Fibroblast of skin of right biceps (primary cell): Measurements from ENCODE around the gene SLC37A1.
"Not testable (repeated sequence)": the region's sequence is repeated elsewhere in the genome, so short reads cannot be mapped to it uniquely, and the experiment has no call there.

Source experiments
- DNase-seq: peaks from one replicate; pipeline ENCODE4 v3.0.0-alpha.2; 2013

The SLC37A1 gene

DNA sequence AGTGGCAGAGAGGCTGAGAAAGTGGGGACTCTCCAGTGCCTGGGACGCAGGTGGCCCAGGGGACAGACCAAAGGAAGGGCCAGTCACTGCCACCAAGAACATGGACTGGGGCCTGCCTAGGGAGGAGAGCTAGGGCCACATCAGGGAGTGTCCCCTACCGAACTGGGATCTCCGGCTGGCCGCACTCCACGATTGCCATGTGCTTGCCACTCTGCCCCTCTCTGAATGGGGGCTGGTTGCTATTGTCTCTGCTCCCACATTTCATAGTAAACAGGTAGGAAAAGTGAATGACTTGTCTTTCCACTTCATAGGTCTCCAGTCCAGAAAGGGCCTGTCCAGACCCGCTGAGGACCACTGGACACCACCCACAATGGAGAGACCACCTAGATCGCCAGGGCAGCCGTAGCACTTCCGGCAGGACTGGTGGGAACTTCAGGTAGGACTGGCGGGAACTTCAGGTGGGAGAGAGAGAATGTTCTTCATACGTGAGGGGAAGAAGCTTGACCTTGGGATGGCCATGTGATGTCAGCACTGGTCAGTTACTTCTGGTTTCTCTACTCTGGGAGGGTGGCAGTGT is 84.6 kb downstream of the SLC37A1 start:
- DNase-seq: no peak

DNA sequence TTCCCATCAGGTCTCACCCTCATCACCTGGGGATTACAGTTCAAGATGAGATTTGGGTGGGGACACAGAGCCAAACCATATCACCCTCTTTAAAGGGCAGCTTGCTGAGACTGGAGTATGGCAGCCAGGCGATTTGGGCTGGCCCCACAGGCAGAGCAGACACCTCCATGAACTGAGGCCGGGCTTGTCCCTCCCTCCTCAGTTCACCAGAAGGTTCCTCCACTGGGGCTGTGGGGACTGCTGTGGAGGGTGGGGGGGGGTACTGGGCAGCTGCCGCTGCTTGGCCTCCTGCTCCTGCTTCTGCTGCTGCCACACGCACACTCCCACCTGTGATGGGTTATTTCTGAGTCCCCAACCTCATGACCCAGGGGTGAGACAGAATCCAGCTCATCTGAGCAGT is 85.8 kb downstream of the SLC37A1 start:
- DNase-seq: no peak

DNA sequence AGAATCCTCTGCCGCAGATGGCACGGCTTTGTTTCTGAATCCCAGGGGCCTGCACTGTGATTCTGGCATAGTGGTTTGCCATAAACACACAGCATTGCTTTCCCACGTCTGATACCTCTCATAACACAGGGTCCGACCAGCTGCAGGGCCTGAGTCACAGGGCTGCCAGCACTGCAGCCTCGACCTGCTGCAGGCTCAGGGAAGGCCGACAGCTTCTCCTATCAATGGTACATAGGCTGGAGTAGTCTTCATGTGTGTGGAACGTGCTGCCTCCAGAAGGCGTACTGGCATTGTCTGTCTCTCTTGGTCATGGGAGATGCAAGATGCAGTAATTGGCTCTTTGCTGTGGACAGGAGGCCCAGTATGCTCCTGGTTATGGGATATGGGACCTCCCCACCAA is 86.3 kb downstream of the SLC37A1 start:
- DNase-seq: no peak

- DNase-seq: no peak
Measured at GRCh38 chr21:42601656-42602055, 88.0 kb downstream of the SLC37A1 start.

DNA sequence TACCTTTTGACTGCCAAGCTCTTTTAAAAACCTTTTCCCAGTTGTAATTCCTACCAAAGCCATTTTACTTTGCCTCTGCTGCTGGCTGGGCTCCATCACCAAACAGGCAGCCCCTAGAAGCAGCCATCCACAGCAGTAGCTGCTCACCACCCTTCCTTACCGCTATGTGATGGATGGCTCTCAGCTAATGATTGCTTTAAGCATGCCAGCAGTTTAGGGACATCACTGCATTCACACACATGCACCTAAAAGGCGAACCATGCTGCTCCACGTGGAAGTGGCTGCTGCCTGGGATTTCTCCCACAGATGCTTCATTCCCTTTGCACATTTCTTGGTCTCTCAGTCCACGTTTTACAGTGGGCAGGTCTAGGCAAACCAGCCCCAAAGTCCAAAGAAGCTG is 93.5 kb downstream of the SLC37A1 start:
- DNase-seq: no peak

GRCh38 chr21:42607525-42608102 is 94.0 kb downstream of the SLC37A1 start:
- no peak for DNase-seq

DNA sequence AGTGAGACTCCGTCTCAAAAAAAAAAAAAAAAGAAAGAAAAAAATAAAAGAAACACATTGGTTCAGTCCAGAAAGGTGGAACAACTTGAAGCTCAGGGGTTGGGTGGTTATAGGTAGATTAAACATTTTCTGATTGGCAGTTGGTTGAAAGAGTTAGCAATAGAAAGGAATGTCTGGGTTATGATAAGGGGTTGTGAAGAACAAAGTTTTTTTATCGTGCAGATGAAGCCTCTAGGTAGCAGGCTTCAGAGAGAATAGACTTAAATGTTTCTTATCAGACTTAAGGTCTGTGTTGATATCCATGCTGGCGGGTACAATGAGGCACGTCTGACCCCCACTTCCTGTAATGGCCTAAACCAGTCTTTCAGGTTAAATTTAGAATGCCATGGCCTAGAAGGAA is 94.8 kb downstream of the SLC37A1 start:
- no peak for DNase-seq

- no peak for DNase-seq
Measured at GRCh38 chr21:42609811-42610210, 96.2 kb downstream of the SLC37A1 start.

DNA sequence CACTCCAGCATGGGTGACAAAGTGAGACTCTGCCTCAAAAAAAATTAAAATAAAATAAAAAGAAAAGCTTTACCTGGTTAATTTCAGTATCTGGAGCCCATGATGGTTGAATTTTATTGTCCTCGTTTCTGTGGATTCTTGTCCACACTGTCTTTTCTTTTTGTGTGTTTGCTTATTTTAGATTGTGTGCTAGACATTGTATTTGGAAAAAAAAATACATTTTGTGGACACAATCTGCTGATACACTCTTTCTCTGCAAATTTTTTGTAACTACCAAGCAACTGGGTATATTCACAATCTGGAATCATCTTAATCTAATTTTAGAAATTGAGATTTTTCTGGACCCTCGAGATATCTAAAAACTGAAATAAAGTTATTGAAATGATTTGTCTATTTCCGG is 98.2 kb downstream of the SLC37A1 start:
- DNase-seq: no peak

DNA sequence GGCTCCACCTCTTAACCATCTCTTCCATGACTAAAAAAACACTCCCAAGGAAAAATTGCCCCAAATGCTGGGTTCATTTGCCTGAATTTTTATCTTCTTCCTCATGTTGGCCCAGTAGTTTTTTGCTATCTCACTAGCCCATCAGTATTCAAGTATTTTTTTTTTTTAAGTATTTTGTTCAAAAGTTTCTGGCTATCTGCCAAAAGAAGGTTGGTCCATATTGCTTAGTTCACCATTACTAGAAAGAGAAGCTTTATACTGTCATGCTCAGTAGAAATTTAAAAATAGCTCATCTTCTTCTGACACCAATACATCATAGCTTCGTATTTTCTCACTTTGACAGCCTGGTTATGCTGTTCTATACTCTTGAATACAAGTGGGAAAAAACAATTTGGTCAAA is 98.7 kb downstream of the SLC37A1 start:
- DNase-seq: no peak

- DNase-seq: no peak
Measured at GRCh38 chr21:42613756-42614155, 100.1 kb downstream of the SLC37A1 start.

- DNase-seq: no peak
Measured at GRCh38 chr21:42614396-42614795, 100.7 kb downstream of the SLC37A1 start.

- DNase-seq: no peak
Measured at GRCh38 chr21:42614811-42615351, 101.2 kb downstream of the SLC37A1 start.

DNA sequence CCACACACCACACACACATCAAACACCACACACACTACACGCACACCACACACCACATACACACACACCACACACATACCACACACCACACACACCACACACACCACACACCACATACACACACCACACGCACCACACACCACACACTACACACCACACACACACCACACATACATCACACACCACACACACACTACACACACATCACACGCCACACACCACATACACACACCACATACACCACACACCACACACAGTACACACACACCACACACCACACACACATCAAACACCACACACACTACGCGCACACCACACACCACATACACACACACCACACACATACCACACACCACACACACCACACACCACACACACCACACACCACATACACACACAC is 101.7 kb downstream of the SLC37A1 start:
- not testable (repeated sequence) for DNase-seq

DNA sequence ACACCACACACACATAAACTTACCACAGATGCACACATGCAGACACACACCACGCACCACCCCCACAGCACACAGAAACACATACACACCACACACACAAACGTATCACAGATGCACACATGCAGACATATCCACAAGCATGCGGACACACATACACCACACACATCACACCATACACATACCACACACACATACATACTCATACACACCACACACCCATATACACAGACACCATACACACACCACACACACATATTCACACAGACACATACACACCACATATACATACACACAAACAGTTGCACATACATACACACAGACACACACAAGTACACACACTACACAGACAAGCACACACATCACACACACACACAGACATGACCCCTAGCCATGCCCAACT is 102.3 kb downstream of the SLC37A1 start:
- no peak for DNase-seq

DNA sequence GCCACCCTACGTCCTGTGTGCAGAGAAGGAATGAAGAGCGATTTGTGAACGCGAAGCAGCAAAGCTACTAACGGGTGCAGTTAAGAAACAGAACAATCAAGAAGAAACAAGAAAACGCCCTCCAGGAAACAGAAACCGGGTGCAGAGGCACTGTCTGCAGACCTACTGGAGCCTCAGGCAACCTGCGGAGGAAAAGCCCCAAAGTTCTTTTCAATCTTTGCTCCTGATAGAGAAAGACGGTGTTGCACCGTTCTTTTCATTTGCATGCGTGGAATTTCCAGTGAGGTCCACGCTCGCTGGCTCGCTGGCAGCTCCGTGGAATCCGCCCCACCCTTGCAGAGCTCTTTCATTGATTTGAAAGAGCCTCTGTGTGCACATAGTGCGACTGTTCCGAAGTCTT is 102.8 kb downstream of the SLC37A1 start:
- no peak for DNase-seq

- DNase-seq: no peak
Measured at GRCh38 chr21:42616941-42617340, 103.3 kb downstream of the SLC37A1 start.

DNA sequence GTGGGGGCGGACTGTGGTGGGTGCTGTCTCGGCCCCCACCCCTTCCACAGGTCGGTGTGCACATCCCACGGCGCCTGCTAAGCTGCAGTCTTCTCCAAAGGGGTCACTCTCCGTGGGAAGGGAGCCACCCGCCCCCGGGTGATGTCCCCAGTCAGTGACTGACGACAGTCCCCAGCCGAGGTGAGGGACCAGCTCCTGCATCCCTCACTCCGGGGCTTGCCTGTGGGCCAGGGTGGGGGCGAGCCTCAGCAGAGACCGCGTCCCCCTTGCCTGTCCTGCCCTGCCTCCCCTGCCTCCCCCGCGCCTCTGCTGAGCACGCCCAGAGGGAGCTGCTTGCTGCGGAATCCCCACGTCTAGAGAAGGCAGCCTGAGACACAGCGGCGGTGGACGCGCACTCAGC is 103.8 kb downstream of the SLC37A1 start:
- DNase-seq: no peak

GRCh38 chr21:42618707-42619102 is 105.1 kb downstream of the SLC37A1 start:
- no peak for DNase-seq

DNA sequence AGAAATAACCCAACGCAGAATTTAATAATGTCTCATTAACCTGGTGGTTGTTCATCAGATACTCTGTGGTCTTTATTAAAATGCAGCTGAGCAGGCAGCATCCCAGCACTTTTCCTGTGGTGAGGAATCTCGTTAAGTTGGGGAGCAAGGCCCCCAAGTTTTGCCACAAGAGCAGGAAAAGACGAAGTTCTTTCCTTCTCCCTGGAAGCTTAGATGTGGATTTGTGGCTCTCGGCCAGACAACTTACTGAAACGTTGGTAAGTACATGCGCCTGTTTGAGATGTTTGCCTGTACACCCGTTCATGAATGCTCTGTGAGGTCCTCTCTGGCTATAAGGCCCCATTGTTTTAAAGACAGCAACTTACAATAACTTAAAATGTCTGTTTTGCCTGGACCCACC is 105.5 kb downstream of the SLC37A1 start:
- no peak for DNase-seq

- no peak for DNase-seq
Measured at GRCh38 chr21:42619841-42620240, 106.2 kb downstream of the SLC37A1 start.

- no peak for DNase-seq
Measured at GRCh38 chr21:42621166-42621818, 107.6 kb downstream of the SLC37A1 start.

DNA sequence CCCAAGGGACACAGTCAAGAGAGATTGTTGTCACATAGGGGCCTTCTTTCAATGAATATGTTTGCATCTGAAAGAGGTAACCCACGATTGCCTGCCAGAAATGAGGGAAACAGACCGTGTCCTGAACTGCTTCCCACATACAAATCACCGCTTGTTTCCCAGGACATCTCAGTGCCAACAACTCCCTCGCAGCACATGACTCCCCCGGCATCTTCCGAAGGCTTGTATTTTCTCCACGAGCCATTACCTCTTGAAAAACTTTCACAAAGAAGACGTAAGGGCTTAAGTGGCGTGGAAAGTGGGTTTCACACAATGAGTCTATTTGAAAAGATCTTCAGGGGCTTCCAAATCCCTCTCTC is 108.1 kb downstream of the SLC37A1 start:
- no peak for DNase-seq

DNA sequence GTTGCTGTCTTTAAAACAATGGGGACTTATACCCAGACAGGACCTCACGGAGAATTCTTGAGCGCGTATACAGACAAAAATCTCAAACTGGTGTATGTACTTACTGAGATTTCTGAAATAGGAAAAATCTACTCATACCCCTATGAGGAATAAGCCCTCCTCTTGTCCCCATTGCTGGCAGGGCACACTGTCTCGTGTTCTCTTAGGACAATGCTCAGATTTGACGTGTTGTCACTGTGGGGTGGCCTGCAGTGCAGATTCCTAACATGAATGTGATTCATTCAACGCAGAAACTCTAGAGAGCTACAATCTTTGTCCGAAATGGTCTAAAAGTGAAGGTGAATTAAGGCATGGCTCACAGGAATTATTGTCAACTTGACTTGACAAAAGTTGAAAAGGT is 108.6 kb downstream of the SLC37A1 start:
- DNase-seq: no peak

DNA sequence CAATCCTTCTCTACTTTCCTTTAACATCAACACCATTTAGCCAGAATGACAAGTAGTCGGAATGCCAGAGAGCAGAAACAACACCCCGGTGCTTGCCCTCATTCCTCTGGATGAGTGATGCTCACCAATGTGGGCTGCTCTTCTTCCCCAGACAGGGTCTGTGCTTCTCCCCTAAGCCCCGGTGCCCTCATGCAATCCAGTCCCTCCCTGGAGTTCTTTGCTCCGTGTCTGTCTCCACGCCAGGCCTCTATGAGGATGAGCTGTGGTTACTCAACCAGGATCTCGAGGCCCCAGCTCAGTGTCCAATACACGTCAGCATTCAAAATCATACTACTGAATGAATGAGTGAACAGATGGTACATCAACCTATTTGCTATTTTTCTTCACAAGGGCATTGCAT is 110.0 kb downstream of the SLC37A1 start:
- no peak for DNase-seq
